DMS53 (cell line): ENCODE results near the gene EIF1.
"Not testable (repeated sequence)": the region's sequence is repeated elsewhere in the genome, so short reads cannot be mapped to it uniquely, and the experiment has no call there.

Experiments
- DNase-seq: peaks from one replicate; lab custom pipeline; 2025; lab: John Stamatoyannopoulos, UW

EIF1 gene

DNA sequence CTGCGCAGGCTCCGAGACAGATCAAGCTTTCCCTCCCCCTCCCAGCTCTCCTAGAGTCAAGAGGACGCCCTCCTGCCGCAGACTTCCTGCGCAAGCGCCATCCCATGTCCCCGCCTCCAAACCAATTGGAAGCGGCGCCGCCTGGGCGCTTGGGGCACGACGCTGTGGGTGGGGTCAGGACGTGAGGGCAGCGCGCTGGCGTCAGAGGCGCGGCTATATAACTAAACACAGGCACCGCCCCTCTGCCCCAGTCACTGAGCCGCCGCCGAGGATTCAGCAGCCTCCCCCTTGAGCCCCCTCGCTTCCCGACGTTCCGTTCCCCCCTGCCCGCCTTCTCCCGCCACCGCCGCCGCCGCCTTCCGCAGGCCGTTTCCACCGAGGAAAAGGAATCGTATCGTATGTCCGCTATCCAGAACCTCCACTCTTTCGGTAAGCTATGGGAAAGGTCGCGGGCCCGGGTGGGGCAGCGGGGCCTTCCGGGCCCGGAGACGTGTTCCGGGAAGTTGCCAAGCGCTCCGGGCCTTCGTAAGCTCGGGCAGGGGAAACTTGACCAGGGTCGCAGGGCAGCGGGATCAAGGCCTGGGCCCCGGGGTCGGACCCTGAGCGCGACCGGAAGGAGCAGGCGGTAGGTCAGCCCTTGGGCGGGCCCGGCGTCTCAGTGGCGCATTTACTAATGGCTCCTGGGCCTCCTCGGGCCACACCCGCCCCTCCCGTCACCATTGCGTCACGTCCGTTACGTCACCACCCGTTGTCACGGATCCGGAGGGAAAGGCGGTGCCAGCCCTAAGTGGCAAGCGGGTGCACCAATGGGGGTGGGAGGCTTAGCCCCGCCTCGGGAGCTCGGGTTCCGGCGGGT is at the start of gene EIF1:
TSS of gene EIF1 (plus strand) at position 245 of the 856 bp plus-strand sequence. CDS start at position 399, 154 bp downstream.
- DNase-seq, result peak; percentile 99

- no peak for DNase-seq
Measured at GRCh38 chr17:41638941-41639340, 49.7 kb upstream of the EIF1 start.

DNA sequence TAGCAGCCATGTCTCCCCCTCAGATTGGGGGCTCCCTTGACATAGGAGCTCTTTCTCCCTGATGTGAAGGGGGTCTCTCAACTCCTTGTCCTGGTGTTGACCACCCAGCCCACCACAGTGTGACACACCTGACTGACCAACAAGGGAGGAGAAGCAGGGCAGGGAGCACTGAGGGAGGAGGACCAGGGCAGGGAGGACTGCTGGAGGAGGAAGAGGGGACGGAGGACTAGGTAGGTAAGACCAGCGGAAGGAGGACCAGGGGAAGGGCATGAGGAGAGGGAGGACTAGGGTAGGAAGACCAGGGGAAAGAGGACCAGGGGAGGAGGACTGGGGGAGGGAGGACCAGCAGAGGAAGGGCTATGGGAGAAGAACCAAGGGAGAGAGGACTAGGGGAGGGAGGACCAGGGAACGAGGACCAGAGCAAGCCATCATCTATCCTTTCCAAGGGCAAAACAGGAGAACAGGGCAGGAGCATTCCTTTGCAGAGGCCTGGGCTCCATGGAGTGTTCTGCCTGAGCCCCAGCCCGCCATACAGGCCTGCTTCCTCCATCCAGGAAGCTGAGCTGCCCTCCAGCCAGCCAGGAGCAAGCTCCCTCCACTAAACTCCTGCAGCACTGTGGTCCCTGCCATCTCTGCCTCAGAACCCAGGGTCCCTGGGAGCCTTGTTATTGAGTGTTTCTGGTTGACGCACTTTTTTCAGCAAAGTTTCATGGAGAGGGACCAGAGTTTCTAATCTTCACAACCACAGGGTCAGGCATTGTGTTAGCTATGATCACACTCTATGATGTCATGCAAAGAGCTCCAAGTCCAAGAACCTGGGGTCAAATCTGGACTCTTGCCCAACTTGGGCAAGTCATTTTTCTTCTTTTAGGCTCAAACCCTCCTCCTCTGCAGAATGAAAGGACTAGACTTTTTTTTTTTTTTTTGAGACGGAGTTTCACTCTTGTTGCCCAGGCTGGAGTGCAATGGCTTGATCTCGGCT is 48.9 kb upstream of the EIF1 start:
- no peak for DNase-seq

DNA sequence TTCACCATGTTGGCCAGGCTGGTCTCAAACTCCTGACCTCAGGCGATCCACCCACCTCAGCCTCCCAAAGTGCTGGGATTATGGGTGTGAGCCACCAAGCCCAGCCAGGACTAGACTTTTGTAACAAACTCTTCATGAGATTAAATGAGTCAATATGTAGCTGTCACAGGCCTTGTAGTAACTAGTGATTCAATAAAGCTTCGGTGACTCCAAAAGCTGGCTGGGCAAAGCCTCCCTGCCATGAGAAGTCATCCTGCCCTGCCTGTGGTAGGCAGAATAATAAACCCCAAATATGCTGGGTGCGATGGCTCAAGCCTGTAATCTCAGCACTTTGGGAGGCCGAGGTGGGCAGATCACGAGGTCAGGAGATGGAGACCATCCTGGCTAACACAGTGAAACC is 48.1 kb upstream of the EIF1 start:
- DNase-seq, result not testable (repeated sequence)

- DNase-seq, result no peak
Measured at GRCh38 chr17:41642252-41643156, 46.2 kb upstream of the EIF1 start.

- DNase-seq, result peak; percentile 47
Measured at GRCh38 chr17:41647038-41647813, 41.5 kb upstream of the EIF1 start.

DNA sequence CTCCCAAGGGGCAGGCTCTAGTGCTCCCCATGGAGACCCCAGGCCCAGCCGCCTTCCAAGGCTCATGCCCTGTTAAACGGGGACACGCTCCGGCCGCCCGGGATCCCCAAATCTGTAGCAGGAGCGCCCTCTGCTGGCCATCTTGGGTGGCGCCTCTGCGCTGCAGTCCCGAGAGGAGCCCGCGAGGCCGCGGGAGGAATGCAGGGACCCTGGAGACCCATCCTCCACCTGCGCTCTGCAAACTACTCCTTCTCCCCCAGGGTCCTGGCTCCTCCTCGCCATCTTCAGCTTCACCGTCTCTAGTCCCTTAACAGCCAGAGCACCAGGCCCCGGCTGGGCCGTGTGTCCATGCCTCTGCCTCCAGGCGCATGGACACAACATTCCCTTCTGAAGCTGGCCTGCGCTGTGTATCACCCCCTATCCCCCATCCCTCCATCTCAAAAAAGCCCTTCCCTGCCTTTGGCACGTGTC is 40.7 kb upstream of the EIF1 start:
- peak; percentile 76 for DNase-seq

DNA sequence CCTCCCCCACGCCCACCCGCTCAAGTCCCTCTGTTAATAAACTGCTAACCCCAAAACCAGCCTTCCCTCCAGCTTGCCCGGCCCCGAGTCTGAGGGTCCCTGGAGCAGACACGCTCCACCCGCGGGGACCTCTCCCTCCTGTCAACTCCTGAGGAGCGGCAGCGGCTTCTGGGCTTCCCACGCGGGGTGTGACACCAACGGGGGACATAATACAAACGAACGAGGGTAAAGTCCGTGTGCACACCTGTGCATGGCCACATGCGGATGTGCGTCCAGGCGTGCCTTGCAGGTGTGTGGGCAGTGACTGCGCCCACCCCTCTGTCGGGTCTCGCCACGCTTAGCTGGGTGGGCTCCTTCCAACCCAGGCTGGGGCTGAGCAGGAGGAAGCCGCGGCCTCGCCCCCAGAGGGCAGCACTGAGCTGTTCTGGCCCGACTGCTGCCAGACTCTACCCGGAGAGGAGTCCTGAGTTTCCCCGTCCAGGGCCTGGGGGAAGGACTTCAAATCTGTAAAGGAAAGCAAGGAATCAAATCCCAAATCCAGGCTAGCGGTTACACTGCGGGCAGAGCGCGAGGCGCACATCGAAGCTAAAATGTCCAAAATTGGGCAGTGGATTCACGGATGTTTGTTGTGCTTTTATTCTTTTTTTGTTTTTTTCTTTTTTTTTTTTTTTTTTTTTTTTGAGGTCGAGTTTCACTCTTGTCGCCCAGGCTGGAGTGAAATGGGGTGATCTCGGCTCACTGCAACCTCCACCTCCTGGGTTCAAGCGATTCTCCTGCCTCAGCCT is 40.1 kb upstream of the EIF1 start:
- peak; percentile 84 for DNase-seq

GRCh38 chr17:41649923-41650519 is 38.7 kb upstream of the EIF1 start:
- DNase-seq, result no peak

DNA sequence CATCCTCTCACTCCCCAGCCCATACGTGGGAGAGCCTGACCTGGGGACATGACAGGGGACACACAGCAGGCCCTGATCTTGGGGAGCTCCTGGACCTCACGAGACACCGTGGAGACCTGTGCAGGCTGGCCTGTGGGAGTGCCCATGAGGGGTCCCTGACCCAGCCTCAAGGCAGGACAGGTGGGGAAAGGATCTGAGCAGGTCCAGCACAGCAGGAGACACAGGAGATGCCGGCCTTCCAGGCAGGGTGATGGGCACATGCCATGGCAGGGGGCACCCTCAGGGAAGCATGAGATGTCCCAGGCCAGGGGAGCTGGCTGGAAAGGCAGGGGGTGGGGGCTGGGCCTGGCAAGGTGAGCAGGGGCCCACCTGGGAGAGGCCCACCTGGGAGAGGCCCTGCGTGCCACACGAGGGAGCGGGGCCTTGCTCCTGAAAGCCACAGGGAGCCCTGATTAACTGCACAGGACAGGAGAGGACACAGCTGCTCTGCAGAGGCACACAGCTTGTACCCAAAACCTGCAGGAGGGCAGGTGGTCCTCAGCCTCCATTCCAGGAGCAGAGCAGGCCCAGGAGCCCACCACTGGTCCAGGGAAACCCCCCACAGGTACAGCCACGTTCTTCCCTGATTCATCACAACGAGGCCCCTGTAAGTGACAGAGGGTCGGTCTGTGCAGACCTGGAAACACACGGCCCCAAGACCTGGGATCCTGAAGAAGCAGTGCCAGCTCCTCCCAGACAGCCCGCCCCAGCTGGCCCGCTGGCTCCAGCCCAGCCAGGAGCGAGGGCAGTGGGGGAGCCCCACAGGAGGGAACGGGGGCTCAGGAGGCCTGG is 37.7 kb upstream of the EIF1 start:
- DNase-seq, result no peak

- DNase-seq, result no peak
Measured at GRCh38 chr17:41651625-41652460, 36.8 kb upstream of the EIF1 start.

GRCh38 chr17:41652461-41652970 is 36.2 kb upstream of the EIF1 start:
- DNase-seq, result no peak

DNA sequence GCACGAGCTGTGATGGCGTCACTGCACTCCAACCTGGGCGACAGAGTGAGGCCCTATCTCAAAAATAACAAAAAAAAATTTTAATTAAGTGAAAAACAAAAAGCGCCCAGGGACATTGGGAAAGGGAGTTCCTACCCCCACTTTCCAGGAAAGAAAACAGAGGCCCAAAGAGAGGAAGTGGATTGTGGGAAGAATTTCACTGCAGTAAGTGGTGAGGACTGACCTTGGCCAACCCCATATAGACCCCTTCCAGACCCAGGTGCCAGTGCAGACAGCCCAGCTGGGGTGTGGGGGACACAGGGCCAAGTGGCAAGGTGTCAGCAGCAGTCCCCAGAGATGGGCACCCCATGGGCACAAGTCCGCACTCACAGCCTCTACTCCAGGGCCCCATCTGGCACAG is 35.3 kb upstream of the EIF1 start:
- no peak for DNase-seq

GRCh38 chr17:41653892-41654677 is 34.6 kb upstream of the EIF1 start:
- no peak for DNase-seq

GRCh38 chr17:41654678-41655607 is 33.7 kb upstream of the EIF1 start:
- DNase-seq, result no peak
